HL-60 (cell line): ENCODE results near the gene MOGAT1.

Source experiments
- DNase-seq, 2 experiments: peaks; one replicate each; pipeline ENCODE4 v3.0.0-alpha.2; 2010 to 2020; ENCODE audit warnings: low read depth in 1 of 2, low spot score in 1 of 2
- H3K27ac ChIP-seq: fragments of 250-450 bp; sonication (Bioruptor Pico); replicated peaks from 2 replicates; pipeline ENCODE4 v1.5.1; 2020; ENCODE audit warnings: mild to moderate bottlenecking, moderate library complexity
- H3K27me3 ChIP-seq: fragments of 250-450 bp; sonication (Bioruptor Pico); 2 replicates; pipeline ENCODE4 v1.5.1; 2021; ENCODE audit warnings: mild to moderate bottlenecking, moderate library complexity; ENCODE audit not compliant: insufficient read depth, poor library complexity, severe bottlenecking
- H3K4me3 ChIP-seq: replicated peaks from 2 replicates; pipeline ENCODE4 v1.5.1; 2011; ENCODE audit warnings: mild to moderate bottlenecking, control low read depth, low read length; ENCODE audit not compliant: insufficient read depth
- CTCF ChIP-seq: IDR thresholded peaks from one replicate; pipeline ENCODE4 v1.5.1; 2011; ENCODE audit warnings: low read length, control low read depth, inconsistent platforms; ENCODE audit not compliant: insufficient read depth
- GABPA ChIP-seq: IDR thresholded peaks from 2 replicates; pipeline ENCODE4 v1.6.1; 2012; ENCODE audit warnings: low read depth
- POLR2AphosphoS5 ChIP-seq: IDR thresholded peaks from 2 replicates; pipeline ENCODE4 v1.6.1; 2012; ENCODE audit warnings: low read depth
- REST ChIP-seq: IDR thresholded peaks from 2 replicates; pipeline ENCODE4 v1.6.1; 2012; ENCODE audit warnings: low read depth; ENCODE audit not compliant: insufficient replicate concordance
- SPI1 ChIP-seq: IDR thresholded peaks from 2 replicates; pipeline ENCODE4 v1.6.1; 2012; ENCODE audit warnings: low read depth, mild to moderate bottlenecking, borderline replicate concordance

Gene MOGAT1

DNA sequence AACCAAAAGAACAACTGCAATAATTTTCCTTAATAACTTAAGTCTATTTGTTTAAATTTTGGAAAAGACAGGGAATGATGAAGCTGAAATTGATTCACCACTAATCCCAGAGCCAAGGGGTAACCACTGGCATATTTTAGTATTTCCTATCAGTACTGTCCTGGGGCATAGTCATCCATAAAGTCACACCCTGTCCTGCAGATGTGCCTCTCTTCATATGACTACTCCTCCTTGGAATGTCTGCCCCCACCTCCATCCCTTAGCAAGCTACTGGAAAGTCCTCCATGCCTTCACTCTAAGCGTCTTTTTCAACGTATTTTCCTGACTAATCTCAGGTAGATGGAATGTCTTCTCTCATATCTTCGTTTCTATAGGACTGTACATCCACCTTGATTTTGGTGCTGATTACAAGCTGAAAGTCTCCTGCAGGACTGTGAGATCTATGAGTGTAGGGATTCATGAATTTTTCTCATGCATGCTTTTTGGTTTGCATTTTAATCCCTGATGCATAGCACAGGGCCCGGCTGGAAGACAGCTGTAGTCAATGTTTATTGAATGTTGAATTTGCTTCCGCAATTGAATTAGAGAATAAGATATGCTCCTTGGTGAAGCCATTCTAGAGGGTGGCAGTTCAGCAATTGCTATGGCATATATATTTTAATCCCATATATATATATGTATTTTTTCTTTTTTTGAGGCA is 85.6 kb downstream of the MOGAT1 start:
- TF ChIP-seq POLR2AphosphoS5 (no peak), REST (no peak), GABPA (no peak), SPI1 (no peak), CTCF (no peak)
- Histone ChIP-seq H3K4me3 (no peak overlapping the region), H3K27ac (no peak overlapping the region), H3K27me3 (no peaks in the 10 kb centered on the region)
- no peak for DNase-seq
